ENCODE data around the gene HS6ST3.

Gene HS6ST3

GRCh38 chr13:96690998-96691397 is 601.1 kb downstream of the HS6ST3 start:
- DNase-seq (ENCODE audit: extremely low read depth in 1 of 2, low read depth in 1 of 2), result no peak

- DNase-seq (ENCODE audit: extremely low read depth in 1 of 2, low read depth in 1 of 2), result no peak
Observed at GRCh38 chr13:96696389-96696900, 606.5 kb downstream of the HS6ST3 start.

- no peak for DNase-seq (ENCODE audit: extremely low read depth in 1 of 2, low read depth in 1 of 2)
Observed at GRCh38 chr13:96700657-96701056, 610.8 kb downstream of the HS6ST3 start.

DNA sequence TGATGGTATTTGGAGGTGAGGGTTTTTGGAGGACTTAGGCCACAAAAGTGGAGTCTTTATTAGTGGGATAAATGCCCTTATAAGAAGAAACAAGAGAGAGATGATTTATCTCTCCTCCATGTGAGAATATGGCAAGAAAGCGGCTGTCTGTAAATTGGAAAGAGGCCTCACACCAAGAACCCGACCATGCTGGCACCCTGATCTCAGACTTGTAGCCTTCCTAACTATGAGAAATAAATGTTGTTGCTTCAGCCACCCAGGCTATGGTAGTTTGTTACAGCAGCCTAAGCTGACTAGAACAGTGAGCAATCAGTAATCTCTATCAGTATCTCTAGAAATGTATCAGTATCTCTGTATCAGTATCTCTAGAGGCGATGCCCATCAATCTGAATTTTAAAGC is 617.2 kb downstream of the HS6ST3 start:
- DNase-seq (ENCODE audit: extremely low read depth in 1 of 2, low read depth in 1 of 2), result no peak

DNA sequence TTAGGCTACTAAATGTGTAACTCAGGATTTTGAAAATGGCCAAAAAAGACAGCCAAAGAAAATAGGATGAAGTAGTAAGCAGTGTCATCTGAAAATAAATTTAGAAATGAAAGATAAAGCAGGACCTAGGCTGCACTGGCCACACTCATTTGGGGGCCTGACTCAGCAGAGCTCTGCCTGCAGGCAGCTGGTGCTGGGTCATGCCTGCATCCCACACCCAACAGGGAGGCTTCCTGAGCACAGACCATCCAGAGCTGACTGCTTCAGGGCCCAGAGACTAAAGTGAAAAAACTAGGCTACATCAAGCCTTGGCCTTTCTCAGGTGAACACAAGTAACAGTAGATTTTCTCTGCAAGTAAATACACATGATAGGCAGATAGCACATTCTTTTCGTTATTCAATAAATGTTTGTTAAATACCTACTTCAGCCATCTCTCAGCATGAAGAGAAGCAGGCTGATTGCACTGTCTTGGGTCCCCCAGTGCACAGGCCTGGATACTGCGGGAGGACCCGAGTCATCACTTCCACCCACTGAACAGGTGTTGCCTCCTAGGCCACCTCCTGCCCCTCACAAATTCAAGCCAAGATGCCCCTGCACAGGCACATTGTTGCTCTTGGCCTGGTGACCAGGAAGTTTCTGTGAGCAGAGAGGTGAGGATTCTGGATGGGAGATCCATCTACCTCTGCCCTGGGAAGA is 620.4 kb downstream of the HS6ST3 start:
- DNase-seq (ENCODE audit: extremely low read depth in 1 of 2, low read depth in 1 of 2), result no peak

DNA sequence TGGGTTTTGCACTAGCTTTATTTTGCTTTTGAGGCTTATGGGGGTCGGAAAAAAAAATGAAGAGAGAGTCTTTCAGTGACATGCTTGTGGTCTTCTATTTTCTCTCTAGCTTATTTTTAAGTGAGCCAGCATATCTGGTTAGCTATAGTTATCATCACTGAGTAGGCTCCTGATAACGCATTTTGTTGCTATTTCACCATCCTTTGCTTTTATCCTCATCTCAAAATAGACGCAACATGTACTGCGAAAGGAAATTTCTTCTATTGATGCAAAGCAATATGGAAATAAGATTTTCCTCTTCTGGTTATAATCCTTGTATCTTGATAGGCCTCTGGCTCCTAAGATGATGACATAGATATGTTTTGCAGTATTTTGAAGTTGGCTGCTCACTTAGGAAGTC is 630.5 kb downstream of the HS6ST3 start:
- no peak for DNase-seq (ENCODE audit: extremely low read depth in 1 of 2, low read depth in 1 of 2)

- no peak for DNase-seq (ENCODE audit: extremely low read depth in 1 of 2, low read depth in 1 of 2)
Observed at GRCh38 chr13:96726651-96727050, 636.7 kb downstream of the HS6ST3 start.

- no peak for DNase-seq (ENCODE audit: extremely low read depth in 1 of 2, low read depth in 1 of 2)
Observed at GRCh38 chr13:96728463-96728862, 638.6 kb downstream of the HS6ST3 start.

DNA sequence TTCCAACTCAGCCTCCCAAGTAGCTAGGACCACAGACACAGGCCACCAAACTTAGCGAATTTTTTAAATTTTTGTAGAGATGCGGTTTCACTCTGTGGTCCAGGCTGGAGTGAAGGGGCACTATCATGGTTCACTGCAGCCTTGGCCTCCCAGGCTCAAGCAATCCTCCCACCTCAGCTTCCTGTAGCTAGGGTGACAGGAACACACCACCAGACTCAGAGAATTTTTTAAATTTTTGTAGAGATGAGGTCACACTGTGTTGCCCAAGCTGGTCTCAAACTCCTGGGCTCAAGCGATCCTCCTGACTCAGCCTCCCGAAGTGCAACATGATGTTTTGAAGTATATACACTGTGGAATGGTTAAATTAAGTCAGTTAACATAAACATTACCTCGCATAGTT is 640.8 kb downstream of the HS6ST3 start:
- no peak for DNase-seq (ENCODE audit: extremely low read depth in 1 of 2, low read depth in 1 of 2)

GRCh38 chr13:96734499-96734898 is 644.6 kb downstream of the HS6ST3 start:
- no peak for DNase-seq (ENCODE audit: extremely low read depth in 1 of 2, low read depth in 1 of 2)

DNA sequence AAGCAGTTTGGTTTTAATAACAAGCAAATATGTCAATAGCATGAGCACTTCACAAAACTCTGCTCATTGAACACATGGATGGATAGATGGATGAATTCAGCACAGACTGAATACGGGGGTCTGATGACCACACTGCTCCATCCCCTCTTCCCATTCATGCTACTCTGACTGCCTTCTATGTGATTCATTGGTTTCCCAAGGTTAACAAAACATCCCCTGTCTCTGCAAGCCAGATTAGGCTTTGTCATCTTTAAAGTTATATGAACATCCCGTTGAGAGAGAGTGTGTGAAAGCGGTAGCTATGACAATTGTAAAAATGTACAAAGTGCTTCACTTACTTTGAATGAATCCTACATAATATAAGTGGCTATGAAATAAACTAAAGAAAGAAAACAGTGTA is 651.9 kb downstream of the HS6ST3 start:
- DNase-seq (ENCODE audit: extremely low read depth in 1 of 2, low read depth in 1 of 2), result no peak

DNA sequence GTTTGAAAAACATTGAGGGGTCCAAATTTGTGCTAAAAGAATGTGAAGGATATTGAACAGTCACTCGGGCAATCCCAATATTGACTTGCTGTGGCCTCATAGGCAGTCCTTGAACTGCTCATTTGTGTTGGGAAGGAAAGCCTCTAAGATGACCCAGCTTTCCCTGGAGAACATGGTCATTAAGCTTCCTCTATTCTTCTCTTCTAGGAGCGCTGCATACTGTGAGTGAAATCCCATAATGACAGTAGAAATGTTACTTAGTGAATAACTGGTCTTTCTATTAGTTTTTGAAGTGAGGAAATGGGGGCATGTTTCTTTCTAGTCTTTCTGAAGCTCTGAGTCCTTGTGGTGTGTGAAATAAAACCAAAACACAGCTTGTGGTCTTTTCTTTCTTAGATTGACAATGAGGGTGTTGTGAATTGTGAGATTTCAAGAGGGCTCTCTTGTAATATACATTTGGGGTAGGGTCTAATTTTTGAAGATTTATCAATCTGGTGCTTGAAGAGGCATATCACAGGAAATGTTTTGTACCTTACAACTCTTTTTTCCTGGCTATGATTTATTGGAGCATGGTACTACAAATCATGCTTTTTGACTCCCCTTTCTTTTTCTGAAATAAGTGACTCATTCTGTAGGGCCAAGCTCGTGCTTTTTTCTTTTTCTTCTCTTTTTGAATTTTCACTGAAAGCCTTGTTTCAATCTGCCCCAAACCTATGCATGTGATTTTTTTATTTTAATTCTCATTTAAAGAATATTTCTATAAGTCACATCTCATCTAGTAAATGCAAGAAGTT is 653.6 kb downstream of the HS6ST3 start:
- DNase-seq (ENCODE audit: extremely low read depth in 1 of 2, low read depth in 1 of 2), result no peak

DNA sequence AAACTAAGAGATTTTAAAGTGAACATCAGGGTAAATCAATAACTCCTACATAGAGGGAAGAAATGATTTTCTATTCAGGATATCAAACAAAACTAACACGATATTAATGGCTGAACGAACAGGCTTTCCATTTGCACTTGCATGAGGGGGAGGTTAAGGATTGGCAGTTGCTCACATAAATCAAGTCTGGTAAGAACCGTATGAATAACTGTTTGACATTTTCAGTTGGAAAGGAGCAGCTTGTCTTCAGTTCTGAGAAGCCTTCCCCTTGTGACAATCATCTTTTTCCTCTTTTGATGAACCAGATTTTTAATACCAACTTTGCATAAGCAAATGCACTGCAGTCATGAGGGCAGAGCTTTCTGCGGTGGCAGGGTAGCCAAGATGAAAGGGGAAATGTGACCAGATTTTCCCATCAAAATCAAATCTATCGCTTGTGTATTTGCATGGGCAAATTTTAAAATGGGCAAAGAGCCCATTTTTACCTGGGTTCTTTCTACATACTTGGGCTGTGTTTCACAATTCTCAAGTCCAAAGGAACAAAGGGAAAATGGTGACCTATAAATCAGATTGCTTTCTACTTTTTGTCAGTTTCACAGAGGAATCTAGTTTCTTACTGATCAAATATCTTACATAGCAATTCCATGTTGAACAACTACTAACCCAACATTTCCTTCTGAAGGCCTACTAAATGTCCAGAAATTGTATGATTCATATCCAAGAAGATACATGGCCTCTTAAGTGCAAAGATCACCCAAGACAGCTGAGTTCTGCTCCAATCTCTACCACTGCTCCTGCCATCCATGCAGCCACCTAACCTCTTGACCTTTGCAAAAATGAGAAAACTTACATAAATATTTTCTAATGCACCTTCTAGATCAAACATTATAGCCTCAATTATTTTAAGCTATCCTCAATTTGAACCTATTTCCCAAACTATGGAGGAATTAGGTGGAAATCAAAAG is 654.7 kb downstream of the HS6ST3 start:
- no peak for DNase-seq (ENCODE audit: extremely low read depth in 1 of 2, low read depth in 1 of 2)

- DNase-seq (ENCODE audit: extremely low read depth in 1 of 2, low read depth in 1 of 2), result no peak
Observed at GRCh38 chr13:96746886-96747285, 657.0 kb downstream of the HS6ST3 start.

- DNase-seq (ENCODE audit: extremely low read depth in 1 of 2, low read depth in 1 of 2), result no peak
Observed at GRCh38 chr13:96749825-96750224, 659.9 kb downstream of the HS6ST3 start.

- no peak for DNase-seq (ENCODE audit: extremely low read depth in 1 of 2, low read depth in 1 of 2)
Observed at GRCh38 chr13:96751089-96751488, 661.2 kb downstream of the HS6ST3 start.

DNA sequence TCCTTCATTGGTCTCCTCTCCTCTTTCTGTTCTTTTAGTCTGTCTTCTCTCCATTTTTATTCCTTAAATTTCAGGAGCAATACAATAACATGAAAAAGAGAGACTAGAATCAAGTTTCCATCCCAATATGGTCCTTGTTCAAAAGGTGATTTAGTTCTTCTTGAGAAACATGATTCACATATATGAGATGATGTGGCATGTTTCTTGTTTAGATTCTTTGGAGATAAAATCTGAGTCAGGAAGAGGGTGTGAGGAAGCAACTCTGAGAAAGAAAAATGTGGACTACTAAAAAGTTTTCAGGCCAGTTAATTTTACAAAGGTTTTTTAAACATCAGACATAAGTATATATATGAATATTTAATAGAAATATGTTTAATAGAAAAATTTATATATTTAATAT is 673.0 kb downstream of the HS6ST3 start:
- DNase-seq (ENCODE audit: extremely low read depth in 1 of 2, low read depth in 1 of 2), result no peak

GRCh38 chr13:96766306-96766705 is 676.4 kb downstream of the HS6ST3 start:
- no peak for DNase-seq (ENCODE audit: extremely low read depth in 1 of 2, low read depth in 1 of 2)

DNA sequence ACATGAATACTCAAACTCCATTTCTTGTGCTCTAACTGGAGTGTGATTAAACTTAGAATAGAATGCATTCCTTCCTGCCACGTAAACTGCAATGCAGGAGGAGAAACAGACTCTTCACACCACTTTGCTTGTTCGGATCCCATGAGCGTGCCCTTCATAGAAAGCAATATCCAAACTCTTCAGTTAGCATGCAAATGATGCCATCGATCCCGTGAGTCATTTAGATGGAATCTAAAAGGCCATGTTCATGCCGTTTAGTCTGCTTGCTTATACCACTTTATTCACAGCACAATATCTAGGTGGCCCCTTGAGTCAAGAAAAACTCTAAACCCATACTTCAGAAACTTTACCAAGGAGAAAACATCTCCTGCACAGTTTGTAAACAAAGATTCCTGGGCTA is 678.6 kb downstream of the HS6ST3 start:
- no peak for DNase-seq (ENCODE audit: extremely low read depth in 1 of 2, low read depth in 1 of 2)

GRCh38 chr13:96769874-96770273 is 680.0 kb downstream of the HS6ST3 start:
- DNase-seq (ENCODE audit: extremely low read depth in 1 of 2, low read depth in 1 of 2), result no peak

All from activated CD8-positive, alpha-beta memory T cell treated with anti-CD3 and anti-CD28 coated beads for 1 hour (primary cell).